HG02642 (cell line): ENCODE results near the gene KRTAP1-3.
"Not testable (repeated sequence)": the region's sequence is repeated elsewhere in the genome, so short reads cannot be mapped to it uniquely, and the experiment has no call there.

Source experiments
- ATAC-seq: cut with Tn5 transposase; IDR thresholded peaks from one replicate; pipeline ENCODE4 v1.9.1; 2021; ENCODE audit warnings: mild to moderate bottlenecking; ENCODE audit not compliant: unreplicated experiment, poor library complexity

The KRTAP1-3 gene

DNA sequence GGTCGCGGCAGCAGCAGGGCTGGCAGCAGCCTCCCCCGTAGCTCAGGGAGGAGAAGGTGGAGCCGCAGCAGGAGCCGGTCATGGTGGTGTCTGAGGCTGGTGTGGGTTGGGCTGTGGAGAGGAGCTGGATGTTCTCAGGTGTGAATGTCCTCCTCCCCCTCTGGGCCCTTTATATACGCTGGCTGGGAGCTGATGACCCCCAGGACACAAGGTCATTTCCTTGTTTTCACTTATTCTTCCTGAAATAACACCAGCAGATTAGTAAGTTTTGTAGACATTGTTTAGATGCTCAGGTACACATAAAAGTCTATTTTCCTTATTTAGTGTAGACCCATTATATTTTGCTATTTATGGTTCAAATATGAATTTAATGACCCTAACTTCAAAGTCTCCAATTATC lies 20.5 kb upstream of the KRTAP1-3 start, which contains the start of gene KRTAP2-2:
Gene KRTAP2-2 (minus strand): TSS at position 101 of the 400 bp plus-strand sequence. CDS start 19 bp downstream, at position 82.
- ATAC-seq: not testable (repeated sequence)

DNA sequence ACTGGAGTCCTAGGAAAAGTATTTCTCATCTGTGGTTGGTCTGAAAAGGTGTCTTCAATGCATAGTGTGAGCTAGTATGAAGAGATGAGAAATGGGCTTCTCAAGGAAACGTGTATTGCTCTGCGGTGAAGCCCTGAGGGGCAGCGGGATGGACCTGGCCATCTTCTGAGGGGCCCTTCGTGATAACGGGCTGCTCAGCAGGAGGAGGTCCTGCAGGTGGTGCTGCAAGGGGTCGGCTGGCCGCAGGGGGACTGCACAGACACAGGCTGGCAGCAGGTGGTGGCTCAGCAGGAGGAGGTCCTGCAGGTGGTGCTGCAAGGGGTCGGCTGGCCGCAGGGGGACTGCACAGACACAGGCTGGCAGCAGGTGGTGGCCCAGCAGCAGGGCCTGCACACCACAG lies 19.9 kb upstream of the KRTAP1-3 start:
- ATAC-seq: not testable (repeated sequence)

DNA sequence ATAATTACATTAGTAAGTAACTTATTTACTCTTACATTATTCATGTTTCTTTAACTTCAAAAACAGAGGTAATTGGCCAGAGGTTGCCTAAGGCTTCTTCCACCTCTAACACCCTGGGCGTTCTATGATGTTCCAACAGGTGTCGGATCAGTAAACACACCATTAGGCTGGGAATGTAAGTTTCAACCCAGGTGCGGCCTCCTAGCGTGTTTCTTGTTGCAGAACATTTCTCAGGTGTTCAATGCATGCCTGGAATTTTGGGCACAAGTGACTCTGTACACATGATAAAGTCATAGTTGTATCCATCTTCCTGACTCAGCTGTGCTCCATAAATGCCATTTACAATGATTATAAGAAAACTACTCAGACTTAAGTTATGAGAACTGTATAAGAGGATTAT lies 19.4 kb upstream of the KRTAP1-3 start:
- no peak for ATAC-seq

DNA sequence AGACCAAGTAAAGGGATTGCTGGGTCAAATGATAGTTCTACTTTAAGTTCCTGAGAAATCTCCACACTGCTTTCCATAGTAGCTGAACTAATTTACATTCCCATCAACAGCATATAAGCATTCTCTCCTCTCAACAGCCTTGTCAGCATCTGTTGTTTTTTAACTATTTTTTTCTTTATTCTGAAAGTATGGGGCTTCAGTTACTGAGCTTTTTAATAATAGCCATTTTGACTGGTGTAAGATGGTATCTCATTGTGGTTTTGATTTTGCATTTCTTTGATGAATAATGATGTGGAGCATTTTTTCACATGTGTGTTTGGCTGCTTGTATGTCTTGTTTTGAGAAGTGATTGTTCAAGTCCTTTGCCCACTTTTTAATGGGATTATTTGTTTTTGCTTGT lies 17.9 kb upstream of the KRTAP1-3 start:
- no peak for ATAC-seq

DNA sequence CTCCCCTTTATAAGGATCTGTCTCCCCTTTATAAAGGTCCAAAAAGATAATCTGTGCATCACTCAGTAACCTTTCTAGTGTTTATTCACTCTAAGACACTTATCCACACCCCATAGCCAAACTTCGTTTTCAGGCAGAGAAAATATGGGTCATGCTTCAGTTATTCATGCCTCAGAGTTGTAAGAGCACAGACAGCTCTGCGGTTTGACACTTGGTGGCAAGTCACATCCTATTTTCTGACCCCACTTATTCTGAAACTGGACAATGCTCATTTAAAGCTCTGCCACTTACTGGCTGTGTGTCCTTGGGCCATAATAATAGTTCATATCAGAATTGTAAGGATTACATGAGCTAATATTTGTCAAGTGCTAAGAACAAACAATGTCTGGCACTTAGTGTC lies 14.4 kb upstream of the KRTAP1-3 start:
- ATAC-seq: no peak

DNA sequence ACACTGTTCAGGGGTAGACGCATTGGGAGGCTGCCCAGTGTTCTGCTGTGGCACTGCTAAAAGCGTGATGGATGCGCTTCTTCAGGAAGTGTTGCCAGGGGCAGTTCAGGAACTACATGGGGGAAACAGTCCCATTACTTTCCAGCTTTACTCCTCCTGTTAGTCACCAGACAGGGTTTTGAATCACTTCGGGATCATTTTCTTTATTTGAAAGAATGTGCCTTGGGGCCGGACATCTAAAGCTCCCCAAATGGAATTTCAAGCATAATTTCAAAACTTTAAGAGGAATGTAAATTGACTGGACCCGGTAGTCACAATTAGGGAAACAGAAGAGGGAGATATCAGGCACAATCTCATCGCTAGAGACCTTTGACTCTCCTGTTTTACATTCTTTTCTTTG lies 13.8 kb upstream of the KRTAP1-3 start:
- ATAC-seq: no peak

DNA sequence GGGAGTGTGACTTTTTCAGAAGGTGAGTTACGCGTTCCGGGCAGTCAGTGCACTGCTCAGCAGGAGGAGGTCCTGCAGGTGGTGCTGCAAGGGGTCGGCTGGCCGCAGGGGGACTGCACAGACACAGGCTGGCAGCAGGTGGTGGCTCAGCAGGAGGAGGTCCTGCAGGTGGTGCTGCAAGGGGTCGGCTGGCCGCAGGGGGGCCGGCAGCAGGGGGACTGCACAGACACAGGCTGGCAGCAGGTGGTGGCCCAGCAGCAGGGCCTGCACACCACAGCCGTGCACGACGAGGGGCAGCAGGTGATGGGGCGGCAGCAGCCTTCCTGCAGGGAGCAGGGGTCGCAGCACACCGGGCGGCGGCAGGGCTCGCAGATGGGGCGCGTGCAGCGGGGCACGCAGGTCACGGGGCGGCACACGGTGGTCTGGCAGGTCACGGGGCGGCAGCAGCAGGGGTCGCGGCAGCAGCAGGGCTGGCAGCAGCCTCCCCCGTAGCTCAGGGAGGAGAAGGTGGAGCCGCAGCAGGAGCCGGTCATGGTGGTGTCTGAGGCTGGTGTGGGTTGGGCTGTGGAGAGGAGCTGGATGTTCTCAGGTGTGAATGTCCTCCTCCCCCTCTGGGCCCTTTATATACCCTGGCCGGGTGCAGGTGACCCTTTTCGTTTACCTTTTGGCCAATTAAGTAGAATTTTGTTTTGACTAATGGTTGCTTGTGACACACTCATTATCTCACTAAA lies 12.2 kb upstream of the KRTAP1-3 start, which contains the start of gene KRTAP2-1:
Gene KRTAP2-1 (minus strand): TSS at position 582 of the 731 bp plus-strand sequence. CDS start 49 bp downstream, at position 533.
- ATAC-seq: not testable (repeated sequence)

DNA sequence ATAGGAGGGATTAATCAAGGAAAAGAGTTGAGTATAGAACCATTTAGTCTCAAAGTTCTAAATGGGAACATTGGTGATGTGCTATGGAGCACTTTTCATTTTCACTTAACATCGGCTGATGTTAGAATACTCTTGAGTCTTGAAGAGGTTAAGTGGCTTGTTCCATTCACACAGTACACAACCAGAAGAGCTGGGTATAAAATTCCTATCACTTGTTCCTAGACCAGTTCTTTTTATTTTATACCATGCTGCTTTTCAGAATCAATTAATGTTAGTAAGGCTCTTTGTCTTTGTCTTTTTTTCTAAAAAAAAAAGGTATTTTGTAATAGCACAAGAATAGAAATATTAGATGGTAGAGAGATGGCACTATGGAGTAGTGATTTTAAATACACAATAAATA lies 8.3 kb upstream of the KRTAP1-3 start:
- no peak for ATAC-seq

DNA sequence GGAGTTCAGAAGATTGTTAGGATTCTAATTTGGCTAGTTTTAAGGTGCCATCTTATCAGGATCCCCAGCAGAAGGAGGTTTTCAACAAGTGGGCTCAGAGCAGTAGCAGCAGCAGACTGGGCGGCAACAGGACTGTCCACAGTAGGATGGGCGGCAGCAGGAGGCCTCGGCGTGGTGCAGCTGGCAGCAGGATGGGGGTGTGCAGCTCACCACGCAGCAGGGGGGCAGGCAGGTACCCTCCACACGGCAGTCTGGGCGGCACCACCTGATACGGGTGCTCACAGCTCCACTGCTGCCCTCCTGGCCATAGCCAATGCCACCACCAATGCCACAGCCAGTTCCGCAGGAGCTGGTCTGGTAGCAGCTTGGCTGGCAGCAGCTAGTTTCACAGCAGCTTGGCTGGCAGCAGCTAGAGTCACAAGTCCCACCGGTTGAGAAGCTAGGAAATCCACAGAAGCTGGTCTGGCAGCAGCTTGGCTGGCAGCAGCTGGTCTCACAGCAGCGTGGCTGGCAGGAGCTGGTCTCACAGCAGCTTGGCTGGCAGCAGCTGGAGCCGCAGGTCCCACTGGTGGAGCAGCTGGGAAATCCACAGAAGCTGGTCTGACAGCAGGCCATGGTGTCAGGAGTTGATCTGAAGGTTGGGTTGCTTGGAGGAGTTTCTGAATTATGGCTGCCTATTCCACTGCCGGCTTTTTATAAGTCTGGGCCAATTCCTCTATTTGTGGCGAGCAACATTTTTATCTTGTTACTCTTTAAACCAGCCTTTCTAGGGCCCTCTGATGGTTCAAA lies 6.3 kb upstream of the KRTAP1-3 start, which contains the start of gene KRTAP1-1:
Gene KRTAP1-1 (minus strand): TSS at position 668 of the 789 bp plus-strand sequence. CDS start 53 bp downstream, at position 615.
- ATAC-seq: not testable (repeated sequence)

DNA sequence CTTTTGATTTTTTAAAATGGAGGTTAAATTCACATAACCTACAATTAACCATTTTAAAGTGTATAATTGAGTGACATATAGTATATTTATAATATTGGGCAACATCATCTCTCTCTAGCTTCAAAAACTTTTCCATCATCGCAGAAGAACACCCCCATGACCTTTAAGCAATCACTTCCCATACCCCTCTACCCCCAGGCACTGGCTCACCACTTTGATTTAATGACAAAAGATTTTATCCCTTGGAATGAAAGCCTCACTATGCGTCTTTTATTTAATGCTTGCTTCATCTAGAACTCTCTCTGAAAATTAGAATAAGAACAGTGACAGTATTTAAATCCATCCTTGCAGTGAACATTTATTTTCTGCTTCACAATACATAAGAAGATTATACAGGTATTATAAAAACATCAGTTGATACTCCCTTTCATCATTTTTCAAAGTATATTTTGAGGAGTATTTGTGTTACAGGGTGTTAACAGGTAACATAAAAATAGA lies 3.2 kb upstream of the KRTAP1-3 start:
- ATAC-seq: no peak

DNA sequence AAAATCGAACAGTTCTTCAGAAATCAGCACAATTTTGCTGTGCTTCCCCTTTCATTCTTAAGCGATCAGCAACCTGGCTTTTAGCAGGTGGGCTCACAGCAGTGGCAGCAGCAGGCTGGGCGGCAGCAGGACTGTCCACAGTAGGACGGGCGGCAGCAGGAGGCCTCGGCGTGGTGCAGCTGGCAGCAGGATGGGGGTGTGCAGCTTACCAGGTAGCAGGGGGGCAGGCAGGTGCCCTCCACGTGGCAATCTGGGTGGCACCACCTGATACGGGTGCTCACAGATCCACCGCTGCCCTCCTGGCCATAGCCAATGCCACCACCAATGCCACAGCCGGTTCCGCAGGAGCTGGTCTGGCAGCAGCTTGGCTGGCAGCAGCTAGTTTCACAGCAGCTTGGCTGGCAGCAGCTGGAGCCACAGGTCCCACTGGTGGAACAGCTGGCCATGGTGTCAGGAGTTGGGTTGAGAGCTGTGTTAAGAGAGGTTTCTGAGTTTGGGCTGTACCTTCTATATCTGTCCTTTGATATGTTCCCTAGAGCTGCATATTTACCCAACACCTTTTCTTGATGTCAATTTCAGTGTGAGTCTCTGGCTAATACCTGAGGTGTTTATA lies 4.9 kb downstream of the KRTAP1-3 start, which contains the start of gene KRTAP1-4:
Gene KRTAP1-4 (minus strand): TSS at position 563 of the 613 bp plus-strand sequence. CDS start 117 bp downstream, at position 446.
- ATAC-seq: no peak

DNA sequence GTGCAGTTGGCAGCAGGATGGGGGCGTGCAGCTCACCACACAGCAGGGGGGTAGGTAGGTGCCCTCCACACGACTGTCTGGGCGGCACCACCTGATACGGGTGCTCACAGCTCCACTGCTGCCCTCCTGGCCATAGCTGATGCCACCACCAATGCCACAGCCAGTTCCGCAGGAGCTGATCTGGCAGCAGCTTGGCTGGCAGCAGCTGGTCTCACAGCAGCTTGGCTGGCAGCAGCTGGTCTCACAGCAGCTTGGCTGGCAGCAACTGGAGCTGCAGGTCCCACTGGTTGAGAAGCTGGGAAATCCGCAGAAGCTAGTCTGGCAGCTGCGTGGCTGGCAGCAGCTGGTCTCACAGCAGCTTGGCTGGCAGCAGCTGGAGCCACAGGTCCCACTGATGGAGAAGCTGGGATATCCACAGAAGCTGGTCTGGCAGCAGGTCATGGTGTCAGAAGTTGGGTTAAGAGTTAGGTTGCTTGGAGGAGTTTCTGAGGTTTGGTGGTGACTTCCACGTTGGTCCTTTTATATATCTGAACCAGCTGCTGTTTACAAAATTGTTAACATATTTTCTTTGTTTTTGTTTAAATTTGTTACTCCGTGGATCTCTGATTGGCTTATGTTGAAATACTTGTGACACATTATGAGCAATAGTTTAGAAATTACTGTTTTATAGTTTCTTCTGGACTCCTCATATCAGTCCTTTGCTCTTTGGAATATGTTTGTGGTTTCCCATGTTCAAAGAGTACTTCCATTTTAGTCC lies 7.8 kb downstream of the KRTAP1-3 start, which contains the start of gene KRTAP1-5:
Gene KRTAP1-5 (minus strand): TSS at position 494 of the 757 bp plus-strand sequence. CDS start 53 bp downstream, at position 441.
- ATAC-seq: no peak

DNA sequence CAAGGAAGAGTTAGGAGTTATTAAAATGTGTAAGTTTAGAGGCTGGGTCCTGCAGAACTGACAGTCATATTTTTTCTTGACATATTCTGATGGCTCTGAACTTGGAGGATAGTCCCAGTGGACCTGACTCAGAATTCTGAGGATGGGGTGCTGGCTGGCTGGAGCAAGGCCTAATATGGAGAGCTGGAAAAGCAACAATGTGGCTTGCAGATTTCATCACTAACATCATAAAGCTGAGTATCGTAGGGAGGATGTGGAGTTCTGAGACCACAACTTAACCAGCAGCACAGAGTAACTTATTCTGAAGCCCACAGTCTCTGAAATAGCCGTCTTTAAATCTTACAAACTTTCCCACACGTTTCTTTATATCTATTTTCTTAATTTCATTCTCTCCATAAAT lies 10.0 kb downstream of the KRTAP1-3 start:
- ATAC-seq: no peak

DNA sequence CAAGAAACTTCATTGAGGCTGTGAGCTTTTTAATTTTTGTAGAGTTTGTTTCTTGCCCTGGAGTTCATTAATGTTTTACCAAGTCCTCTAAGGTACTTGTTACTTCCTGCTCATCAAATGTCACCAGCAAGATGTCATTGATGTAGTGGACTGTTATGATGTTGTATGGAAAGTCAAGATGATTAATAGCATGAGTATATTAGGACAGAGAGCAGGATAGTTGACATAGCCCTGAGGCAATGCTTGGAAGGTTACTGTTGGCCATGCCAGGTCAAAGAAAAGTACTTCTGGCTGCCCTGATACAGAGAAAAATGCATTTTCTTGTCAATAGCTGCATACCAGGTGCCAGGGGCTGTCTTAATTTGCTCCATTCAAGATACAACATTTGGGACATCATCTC lies 14.3 kb downstream of the KRTAP1-3 start:
- no peak for ATAC-seq

DNA sequence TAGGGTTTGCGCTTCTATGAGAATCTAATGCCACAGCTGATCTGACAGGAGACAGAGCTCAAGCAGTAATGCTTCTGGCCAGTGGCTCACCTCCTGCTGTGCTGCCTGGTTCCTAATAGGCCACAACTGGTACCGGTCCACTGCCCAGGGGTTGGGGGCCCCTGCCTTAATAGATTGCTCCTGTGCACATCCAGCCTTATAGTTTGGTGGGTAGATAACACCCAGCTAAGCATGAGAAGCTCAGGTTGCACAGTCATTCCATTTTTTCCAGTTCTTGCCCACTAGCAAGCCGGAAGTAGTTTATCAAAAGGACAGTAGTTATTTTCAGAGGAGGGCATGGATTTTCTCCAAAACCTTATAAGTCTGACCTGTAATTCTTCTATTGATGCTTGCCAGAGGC lies 15.3 kb downstream of the KRTAP1-3 start:
- ATAC-seq: no peak

DNA sequence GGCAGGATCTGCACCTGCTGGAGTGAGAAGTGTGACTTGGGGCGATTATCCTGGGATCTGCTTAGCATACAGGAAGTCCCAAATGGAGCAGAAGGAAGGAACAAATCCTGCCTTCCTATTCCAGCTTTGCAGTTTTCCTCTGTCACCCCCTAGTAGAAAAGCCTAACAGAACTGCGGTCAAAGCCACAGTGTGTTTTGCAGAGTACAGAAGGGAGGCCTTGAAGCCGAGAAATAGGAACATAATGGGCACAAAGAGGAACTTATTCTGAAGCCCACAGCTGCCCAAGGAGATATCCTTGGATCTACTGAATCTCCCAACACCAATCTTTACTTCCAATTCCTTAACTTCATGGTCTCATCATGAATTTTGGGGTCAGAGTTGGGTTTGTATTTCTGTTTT lies 16.1 kb downstream of the KRTAP1-3 start:
- ATAC-seq: no peak

DNA sequence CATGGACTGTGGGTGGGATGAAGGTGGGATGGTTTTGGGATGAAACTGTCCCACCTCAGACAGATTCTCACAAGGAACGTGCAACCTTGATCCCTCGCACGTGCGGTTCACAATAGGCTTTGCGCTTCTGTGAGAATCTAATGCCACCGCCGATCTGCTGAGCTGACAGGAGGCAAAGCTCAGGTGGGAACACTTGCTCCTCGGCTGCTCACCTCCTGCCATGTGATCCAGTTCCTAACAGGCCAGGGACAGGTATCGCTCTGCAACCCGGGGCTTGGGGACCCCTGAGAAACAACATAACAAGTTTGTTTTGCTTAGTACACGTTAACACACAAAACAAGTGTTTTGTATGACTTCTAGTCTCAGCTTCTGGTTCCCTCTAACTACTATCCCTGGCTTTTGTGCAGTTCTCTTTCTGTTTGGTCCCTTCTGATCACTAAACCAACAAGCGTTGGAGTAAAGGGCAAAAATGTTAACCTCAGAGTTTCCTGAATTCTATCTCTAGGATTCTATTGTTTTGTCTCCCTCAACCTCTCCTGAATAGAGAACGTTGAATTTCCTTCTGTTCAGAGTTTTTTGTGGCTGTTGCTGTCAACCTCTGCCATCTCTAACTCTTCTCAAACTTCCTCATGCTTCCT lies 18.0 kb downstream of the KRTAP1-3 start:
- ATAC-seq: no peak

DNA sequence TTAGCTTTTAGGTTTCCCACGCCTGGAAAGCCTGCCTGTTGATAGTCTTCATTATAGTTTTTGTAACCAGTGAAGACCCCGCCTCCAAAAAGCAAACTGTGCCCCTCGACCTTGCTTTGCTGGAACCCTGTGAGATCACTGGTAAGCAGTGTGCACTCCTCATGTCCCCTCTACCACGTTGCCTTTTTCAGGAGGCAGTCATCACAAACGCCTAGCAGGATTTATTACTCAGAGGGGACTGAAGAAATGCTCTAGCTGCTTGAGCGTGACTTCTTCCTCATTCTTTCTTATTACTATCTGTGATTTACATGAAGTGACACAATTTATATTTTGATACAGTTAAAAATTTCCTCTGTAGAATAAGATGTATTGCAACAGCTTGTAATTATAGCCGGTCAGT lies 19.2 kb downstream of the KRTAP1-3 start:
- no peak for ATAC-seq

DNA sequence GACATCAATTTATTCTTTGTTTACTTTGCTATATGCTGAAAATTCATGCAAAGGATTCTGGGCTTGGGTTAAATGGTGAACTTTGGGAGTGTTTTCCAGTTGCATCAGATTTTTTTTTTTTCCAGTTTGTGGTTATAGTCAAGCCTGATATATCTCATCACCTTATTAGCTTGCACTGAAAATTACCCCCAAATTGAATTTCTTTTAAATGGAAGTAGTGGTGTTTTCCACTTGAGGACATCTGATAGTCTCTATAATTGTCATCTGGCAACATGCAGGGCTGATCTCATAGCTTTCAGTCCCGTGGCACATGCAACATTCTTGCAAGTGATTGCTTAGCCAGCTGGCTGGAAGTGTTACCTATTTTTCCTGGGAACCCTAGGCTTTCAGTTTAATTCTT lies 21.1 kb downstream of the KRTAP1-3 start:
- no peak for ATAC-seq
